IPS-11a (cell line): ENCODE data around the gene CRYBG3.
A peak's percentile ranks its signal among the peaks of the same experiment; 100 is the strongest.
"Not testable (repeated sequence)": the region's sequence is repeated elsewhere in the genome, so short reads cannot be mapped to it uniquely, and the experiment has no call there.

ENCODE experiments used
- H3K4me3 ChIP-seq: one replicate; pipeline ENCODE4 v1.5.1; 2013; ENCODE audit warnings: low read depth, low read length, control low read depth

The CRYBG3 gene

DNA sequence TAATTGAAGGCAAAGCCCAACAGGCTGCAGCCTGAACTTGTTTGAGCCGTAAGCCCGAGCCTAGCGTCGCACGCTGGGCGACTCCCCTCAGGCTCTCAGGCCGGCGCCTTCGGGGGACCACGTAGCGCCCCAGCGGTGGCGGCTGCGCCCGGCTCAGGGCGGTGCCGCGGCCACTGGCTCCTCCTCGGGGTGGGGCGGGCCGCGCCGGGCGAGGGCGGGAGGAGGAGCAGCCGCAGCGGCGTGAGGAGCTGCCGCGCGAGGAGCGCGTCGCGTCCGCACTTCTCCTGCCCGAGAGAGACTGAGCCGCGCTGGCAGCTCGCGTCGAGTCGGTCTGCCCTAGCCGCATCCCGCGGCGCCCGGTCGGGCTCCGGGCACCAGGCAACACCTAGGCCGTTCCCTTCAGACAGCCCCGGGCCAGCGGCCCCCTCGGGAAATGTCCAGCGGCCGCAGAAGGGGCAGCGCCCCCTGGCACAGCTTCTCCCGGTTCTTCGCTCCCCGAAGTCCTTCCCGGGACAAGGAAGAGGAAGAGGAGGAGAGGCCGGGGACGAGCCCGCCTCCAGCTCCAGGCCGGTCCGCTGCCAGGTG lies at the start of gene CRYBG3:
TSS of gene CRYBG3 (plus strand) at position 238 of the 585 bp plus-strand sequence. CDS start at position 434, 196 bp downstream.
- peak within 1 kb of the TSS; percentile 73 for H3K4me3 ChIP-seq

DNA sequence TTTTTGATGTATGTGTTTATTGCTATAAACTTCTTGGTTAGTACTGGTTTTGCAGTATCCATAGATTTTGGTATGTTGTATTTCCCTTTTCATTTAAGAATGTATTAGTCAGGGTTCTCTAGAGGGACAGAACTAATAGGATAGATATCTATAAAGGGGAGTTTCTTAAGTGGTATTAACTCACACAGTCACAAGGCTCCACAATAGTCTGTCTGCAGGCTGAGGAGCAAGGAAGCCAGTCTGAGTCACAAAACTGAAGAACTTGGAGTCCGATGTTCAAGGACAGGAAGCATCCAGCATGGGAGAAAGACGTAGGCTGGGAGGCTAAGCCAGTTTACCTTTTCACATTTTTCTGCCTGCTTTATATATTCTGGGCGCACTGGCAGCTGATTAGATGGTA lies 48.9 kb upstream of the CRYBG3 start:
- H3K4me3 ChIP-seq: no peak overlapping the region

- H3K4me3 ChIP-seq: no peak overlapping the region
Observed at GRCh38 chr3:97778152-97778551, 43.7 kb upstream of the CRYBG3 start.

GRCh38 chr3:97793420-97794019 lies 28.3 kb upstream of the CRYBG3 start:
- H3K4me3 ChIP-seq: no peak overlapping the region

- no peak overlapping the region for H3K4me3 ChIP-seq
Observed at GRCh38 chr3:97795951-97796350, 25.9 kb upstream of the CRYBG3 start.

DNA sequence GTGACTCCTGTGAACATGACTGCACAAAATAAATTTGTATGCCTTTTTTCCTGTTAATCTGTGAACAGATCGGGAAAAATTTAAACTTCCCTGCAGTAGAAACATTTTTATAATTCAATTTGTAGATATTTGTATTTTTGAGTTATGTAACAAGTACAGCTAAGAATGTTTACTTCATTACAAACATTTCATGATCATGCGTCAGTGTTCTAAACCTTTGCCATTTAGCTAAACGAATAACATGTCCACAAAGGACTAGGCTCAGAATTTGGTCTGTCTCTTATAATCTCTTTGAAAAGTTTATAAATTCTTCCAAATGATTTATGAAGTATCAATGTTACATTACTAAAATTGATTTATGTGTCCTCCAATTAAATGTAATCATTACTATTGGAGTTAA lies 17.3 kb upstream of the CRYBG3 start:
- H3K4me3 ChIP-seq: no peak overlapping the region

DNA sequence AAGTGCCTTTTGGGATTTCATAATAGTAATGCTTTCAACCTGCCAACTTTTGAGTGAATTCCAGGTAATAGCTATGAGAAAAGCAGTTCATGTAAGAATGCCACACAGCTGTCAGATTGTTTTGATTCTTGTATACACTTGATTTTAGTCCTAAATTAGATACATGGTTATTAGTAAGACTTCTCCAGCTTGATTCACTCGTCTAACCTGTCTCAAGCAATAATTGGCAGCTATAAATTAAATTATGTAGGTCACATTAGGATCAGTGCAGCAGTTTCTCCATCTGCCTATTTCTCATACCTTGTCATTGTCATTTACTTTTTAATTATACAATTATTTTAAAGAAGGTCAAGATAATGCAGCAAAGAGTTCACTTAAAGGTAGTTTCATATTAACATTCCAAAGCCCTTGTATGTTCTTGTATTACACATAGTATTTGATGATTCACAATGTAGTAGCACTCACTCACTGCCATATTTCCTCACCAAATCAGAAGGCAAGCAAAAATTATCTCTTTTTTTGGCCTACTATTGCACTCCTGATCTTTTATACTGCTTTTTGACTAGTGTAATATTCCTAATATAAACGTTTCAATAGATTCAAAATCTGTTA lies 10.9 kb upstream of the CRYBG3 start:
- no peak overlapping the region for H3K4me3 ChIP-seq

DNA sequence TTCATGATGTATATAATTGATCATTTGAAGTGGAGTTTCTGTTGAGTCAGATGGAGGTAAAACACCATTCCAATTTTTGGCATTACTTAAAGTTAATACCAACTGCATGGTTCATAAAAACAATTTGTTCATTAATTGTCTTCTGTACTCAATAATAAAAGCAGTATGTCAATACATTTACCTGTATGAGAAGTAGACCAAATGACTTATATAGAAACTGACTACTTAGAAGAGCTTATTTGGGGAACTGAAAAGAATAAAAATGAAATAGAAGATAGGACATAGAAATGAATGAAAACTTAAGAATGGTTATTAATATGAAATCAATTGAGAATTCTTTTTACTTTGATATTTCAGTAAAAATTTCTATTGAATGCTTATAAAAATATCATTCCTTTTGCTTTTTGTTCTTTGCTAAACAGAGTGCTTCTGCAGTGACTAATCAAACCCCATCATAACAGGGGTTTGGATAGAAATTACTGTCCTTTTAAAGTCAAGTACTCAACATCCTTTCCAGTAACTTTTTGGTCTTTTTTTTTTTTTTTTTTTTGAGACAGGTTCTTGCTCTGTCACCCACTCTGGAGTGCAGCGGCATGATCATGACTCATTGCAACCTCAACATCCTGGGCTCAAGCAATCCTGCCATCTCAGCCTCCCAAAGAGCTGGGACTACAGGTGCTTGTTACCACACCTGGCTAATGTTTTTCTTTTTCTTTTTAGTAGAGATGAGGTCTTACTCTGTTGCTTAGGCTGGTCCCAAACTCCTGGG lies 6.5 kb upstream of the CRYBG3 start:
- no peak overlapping the region for H3K4me3 ChIP-seq

GRCh38 chr3:97816811-97817210 lies 5.0 kb upstream of the CRYBG3 start:
- no peak overlapping the region for H3K4me3 ChIP-seq

DNA sequence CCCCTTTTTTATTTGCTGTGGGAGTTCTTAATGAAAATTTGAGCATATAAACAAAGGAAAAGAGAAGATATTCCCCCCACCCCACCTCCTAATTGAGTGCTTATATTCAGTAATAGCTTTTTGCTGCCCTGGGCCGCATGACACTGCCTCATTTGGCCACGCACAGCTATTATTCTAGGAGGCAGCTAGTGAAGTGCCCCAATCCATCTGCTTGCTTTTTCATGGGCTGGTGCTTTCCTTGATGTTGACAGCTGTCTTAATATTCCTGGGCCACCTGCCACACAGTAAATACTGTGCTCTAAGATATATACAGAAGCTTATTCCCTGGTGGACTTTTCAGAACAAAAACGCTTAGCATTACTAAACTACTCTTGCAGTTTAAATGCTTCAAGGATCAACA lies 3.8 kb upstream of the CRYBG3 start:
- no peak overlapping the region for H3K4me3 ChIP-seq

DNA sequence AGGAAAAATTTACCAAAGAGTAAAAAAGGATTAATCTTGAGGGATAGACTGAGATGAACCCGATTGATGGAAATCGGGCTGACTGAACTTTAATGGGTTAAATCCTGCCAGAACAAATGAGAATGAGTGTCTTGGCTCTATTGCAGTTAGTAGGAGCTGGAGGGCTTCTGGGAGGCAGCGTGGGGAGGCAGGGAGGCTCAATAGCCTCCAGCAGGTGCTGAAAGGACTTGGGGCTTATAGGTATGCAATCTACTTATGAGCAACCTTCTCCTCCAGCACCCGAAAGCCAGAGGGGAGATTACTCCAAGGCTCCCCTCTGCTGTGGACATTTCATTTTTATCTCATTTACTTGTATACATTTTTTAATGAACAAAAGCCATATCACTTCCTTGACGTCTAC lies 1.0 kb upstream of the CRYBG3 start:
- H3K4me3 ChIP-seq: no peak overlapping the region

GRCh38 chr3:97821287-97821773 lies 481 bp upstream of the CRYBG3 start:
- peak overlapping the region; percentile 73 for H3K4me3 ChIP-seq

GRCh38 chr3:97822359-97822775 lies 556 bp downstream of the CRYBG3 start:
- peak overlapping the region; percentile 73 for H3K4me3 ChIP-seq

DNA sequence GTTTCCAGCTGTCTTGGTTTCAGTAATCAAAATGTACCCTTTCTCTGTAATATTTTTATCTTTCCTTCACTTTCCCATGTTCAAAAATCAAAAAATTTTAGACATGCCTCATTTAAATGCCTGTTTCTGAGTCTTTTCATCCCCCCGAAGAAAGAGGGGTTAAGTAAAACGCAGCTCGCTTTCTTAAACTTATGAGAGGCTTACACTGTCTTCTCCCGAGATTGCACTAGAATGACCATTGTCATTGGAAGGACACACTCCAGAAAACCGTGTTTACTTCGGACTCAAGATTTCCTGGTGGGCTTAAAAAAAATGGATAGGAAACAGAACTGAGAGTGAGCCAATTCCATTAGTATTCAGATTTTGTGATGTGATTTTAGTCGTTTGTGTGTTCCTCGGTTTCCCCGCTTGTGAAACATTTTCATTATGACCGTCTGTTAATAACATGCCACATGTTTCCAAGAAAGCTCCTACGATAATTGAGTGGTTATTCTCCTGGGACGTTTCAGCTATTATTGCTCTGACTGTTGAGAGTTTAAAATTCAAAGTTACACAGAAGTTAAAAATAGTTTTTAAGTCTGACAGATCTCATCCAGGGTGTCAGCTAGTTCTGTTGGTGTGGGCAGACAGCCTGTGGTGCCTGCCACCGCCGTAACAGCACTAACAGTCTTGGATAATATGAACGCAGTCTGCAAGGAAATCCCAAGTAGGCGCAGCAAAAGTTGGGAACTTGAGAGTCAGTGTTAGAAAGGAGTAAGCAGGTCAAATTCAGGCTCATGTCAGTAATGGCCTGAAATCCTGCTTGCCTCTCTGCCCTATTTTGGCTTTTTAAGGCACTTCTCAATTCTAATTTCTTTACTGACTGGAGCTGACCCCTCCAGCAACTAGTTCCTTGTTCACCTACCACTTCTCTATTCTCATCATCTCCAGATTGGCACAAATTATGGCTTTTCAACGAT lies 1.5 kb downstream of the CRYBG3 start:
- H3K4me3 ChIP-seq: peak overlapping the region; percentile 73

DNA sequence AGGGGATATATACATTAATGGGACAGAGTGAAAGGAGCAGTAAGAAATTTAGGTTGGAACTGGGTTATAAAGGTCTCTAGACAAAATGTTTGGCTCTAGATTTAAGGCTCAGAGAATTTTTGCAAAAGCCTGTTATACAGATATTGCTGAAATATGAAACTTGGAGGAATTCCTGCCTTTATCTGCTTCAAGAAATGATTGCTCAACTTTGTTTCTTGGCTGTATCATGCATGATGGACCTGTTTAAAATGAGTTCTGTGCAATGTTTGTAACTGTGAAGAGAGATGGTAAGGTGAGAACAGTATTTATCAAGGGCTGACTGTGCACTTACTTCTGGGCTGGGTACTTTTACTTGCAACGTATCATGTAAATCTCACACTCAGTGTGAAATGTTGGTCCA lies 3.3 kb downstream of the CRYBG3 start:
- no peak overlapping the region for H3K4me3 ChIP-seq

GRCh38 chr3:97827741-97828471 lies 6.1 kb downstream of the CRYBG3 start:
- H3K4me3 ChIP-seq: no peak overlapping the region

- H3K4me3 ChIP-seq: no peak overlapping the region
Observed at GRCh38 chr3:97829198-97829597, 7.4 kb downstream of the CRYBG3 start.

DNA sequence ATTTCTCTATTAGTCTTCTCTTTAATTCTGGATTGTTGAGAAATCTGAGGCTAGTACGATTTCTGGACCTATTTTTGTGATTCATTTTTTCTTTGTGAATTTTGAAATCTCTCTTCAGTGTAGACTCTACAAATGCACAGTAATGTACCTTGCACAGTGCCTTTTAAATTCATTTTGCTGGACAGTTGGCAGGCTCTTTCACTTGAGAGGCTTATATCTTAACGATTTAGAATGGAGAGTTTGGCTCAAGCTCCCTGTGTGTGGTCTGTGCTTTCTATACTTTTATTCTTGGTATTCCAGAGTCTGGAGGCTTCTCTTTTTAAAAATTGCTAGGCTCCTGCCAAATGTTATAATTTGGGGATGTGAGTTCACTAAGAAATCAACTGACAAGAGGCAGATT lies 8.8 kb downstream of the CRYBG3 start:
- no peak overlapping the region for H3K4me3 ChIP-seq

DNA sequence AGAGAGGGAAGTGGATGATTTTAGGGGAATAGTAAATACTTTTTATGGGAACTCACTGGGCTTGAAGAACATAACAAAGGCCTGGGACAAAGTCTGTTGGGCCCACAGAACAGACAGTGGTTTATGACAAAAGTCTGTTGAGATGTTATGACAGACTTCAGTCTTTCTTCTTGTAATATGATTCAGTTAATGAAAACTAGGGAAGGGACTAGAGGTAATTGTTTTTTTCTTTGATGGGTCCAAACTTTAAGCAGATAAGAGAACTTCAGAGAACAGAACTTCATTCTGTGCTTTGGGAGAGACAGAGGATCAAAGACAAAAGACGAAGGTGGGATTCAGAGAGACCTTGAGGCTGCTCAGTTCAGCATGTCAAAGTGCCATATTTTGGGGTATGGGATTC lies 9.3 kb downstream of the CRYBG3 start:
- no peak overlapping the region for H3K4me3 ChIP-seq

DNA sequence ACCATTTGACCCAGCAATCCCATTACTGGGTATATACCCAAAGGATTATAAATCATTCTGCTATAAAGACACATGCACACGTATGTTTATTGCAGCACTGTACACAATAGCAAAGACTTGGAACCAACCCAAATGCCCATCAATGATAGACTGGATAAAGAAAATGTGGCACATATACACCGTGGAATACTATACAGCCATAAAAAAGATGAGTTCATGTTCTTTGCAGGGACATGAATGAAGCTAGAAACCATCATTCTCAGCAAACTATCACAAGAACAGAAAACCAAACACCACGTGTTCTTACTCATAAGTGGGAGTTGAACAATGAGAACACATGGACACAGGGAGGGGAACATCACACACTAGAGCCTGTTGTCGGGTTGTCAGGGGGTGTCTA lies 11.4 kb downstream of the CRYBG3 start:
- not testable (repeated sequence) for H3K4me3 ChIP-seq
